Thymus (tissue), 11 donors: Measurements from ENCODE around the gene PSMG1. TPM values are rescaled to one million over a fixed set of nuclear protein-coding genes. Genes with fewer than 3 reads are reported as not detected.

Experiments
- DNase-seq, 9 donors: peaks; one replicate each; pipeline ENCODE4 v3.0.0-alpha.2; 2013; ENCODE audit warnings: low spot score in 9 of 9, low read depth in 6 of 9, missing footprints in 1 of 9
- H3K27ac ChIP-seq, 2 donors: one replicate each; pipeline ENCODE4 v1.5.1; 2013; ENCODE audit warnings: control low read depth in 1 of 2, low read depth in 1 of 2, low read length in 1 of 2, mild to moderate bottlenecking in 1 of 2, moderate library complexity in 1 of 2
- H3K27me3 ChIP-seq, 2 donors: one replicate each; pipeline ENCODE4 v1.5.1; 2013; ENCODE audit warnings: low read length in 1 of 2; ENCODE audit not compliant: control insufficient read depth in 2 of 2, insufficient read depth in 1 of 2
- H3K36me3 ChIP-seq, 2 donors: one replicate each; pipeline ENCODE4 v1.5.1; 2013; ENCODE audit warnings: low read length in 1 of 2, mild to moderate bottlenecking in 1 of 2, moderate library complexity in 1 of 2; ENCODE audit not compliant: control insufficient read depth in 2 of 2, insufficient read depth in 2 of 2
- H3K4me1 ChIP-seq, 2 donors: one replicate each; pipeline ENCODE4 v1.5.1; 2013; ENCODE audit warnings: low read length in 2 of 2; ENCODE audit not compliant: control insufficient read depth in 2 of 2, insufficient read depth in 2 of 2
- H3K4me3 ChIP-seq, 2 donors: one replicate each; pipeline ENCODE4 v1.5.1; 2013; ENCODE audit warnings: low read length in 2 of 2, control low read depth in 1 of 2, mild to moderate bottlenecking in 1 of 2
- H3K9me3 ChIP-seq, 2 donors: one replicate each; pipeline ENCODE4 v1.5.1; 2013; ENCODE audit warnings: low read length in 1 of 2, mild to moderate bottlenecking in 1 of 2; ENCODE audit not compliant: control insufficient read depth in 2 of 2, insufficient read depth in 1 of 2
- WGBS: extraction: QIAGEN DNeasy Blood & Tissue Kit; methylation state at CpG from one replicate; pipeline ENCODE4 v1.1.7; 2013; 5-methylcytosine and 5-hydroxymethylcytosine counted together
- polyA plus RNA-seq: library from polyadenylated mRNA; stranded (reverse); fragments of 200-250 nt; gene quantifications from one replicate; pipeline ENCODE4 v1.2.3, GENCODE V29; 2013
- total RNA-seq: library from RNA; stranded (reverse); fragments of 120-200 nt; gene quantifications from one replicate; pipeline ENCODE4 v1.2.4, GENCODE V29; 2013
- donor health status: healthy.

Gene PSMG1
- total and polyA plus RNA-seq, 2 donors = 41.2 to 57.2 TPM

GRCh38 chr21:39153842-39154241 lies 29.4 kb downstream of the PSMG1 start:
- Histone ChIP-seq H3K4me3 (no peak overlapping the region), H3K4me1 (no peaks in the 10 kb centered on the region), H3K27me3 (no peaks in the 10 kb centered on the region), H3K9me3 (no peaks in the 10 kb centered on the region), H3K27ac (no peak overlapping the region), H3K36me3 (no peaks in the 10 kb centered on the region)
- no peak for DNase-seq
- over 99% methylated on average over 2 of the region's 2 CpGs for WGBS

DNA sequence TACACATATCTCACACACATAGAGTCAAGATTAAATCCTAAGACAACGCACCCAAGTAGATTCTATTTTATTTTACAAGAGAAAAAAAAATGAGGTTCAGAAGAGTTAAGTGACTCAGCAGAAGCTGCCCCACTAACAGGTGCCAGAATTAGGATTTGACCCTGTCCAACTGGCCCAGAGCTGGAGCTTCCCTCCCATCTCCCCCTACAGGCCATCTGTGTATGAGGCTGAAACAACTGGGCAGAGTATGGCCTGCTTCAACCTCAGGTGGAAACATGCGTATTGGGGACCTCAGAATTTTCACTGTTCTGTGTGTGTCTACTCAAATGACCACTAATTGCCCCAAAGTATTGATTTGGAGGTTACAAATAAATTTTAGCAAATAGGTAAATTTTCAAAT lies 29.9 kb downstream of the PSMG1 start:
- Histone ChIP-seq H3K27ac (no peak overlapping the region), H3K27me3 (no peaks in the 10 kb centered on the region), H3K36me3 (no peaks in the 10 kb centered on the region), H3K4me1 (no peaks in the 10 kb centered on the region), H3K4me3 (no peak overlapping the region), H3K9me3 (no peaks in the 10 kb centered on the region)
- 97% methylated on average over 2 of the region's 2 CpGs for WGBS
- no peak for DNase-seq

DNA sequence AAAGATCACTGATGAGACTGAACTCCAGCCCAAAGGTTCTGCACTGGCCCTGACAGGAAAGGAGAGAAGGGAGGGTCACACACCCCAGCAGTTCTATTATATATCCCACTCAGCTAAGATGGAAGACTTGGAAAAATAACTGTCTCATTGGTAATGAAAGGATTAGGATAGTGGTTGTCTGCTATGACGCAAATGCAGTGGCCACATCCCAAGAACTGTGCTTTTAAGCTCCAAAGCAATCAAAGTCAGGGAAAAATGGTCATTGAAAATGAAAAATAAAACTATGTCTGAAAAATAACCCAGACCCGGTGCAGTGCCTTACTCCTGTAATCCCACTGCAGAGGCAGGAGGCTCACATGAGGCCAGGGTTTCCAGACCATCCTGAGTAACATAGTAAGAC lies 31.0 kb downstream of the PSMG1 start:
- Histone ChIP-seq H3K36me3 (no peaks in the 10 kb centered on the region), H3K27me3 (no peaks in the 10 kb centered on the region), H3K4me1 (no peaks in the 10 kb centered on the region), H3K4me3 (no peak overlapping the region), H3K27ac (no peak overlapping the region), H3K9me3 (no peaks in the 10 kb centered on the region)
- WGBS = 96% methylated on average over 2 of the region's 2 CpGs
- no peak for DNase-seq

DNA sequence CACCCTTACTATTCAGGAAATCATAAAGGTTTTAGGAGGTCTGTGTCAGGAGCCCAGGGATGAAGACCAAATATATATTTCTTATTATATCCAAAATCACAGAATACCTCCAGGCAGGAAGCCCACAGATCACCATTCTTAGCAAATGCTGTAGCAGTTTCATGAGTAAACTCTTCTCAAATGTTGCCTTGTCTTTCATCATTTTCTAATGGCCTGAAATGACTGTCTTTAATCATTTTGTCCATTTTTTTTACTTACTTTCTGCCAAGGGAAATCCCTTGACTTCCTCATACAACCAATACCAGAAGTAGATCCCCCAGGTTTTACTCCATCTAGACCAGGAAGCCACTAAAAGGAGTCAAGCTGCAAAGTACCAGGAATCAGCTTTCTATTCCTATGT lies 32.4 kb downstream of the PSMG1 start:
- H3K9me3 ChIP-seq = no peaks in the 10 kb centered on the region
- no peak for DNase-seq
- no peaks in the 10 kb centered on the region for H3K4me1 ChIP-seq
- no peaks in the 10 kb centered on the region for H3K27me3 ChIP-seq
- H3K4me3 ChIP-seq = no peak overlapping the region
- no peak overlapping the region for H3K27ac ChIP-seq
- H3K36me3 ChIP-seq = no peaks in the 10 kb centered on the region

DNA sequence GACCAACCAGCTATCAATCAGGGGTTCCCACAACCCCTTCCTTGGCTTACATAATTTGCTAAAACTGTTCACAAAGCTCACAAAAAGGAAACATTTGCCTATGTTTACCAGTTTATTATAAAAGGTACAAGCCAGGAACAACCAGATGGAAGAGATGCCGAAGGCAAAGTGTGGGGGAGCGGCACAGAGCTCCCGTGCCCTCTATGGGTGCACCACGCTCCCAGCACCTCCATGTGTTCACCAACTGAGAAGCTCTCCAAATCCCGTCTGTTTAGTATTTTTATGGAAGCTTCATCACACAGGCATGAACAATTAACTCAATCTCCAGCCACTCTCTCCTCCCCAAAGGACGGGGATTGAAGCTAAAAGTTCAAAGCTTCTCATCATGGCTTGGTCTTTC lies 32.9 kb downstream of the PSMG1 start:
- WGBS = 98% methylated on average over 6 of the region's 6 CpGs
- DNase-seq = no peak
- no peaks in the 10 kb centered on the region for H3K4me1 ChIP-seq
- H3K36me3 ChIP-seq = no peaks in the 10 kb centered on the region
- no peaks in the 10 kb centered on the region for H3K9me3 ChIP-seq
- H3K27ac ChIP-seq = no peak overlapping the region
- no peaks in the 10 kb centered on the region for H3K27me3 ChIP-seq
- H3K4me3 ChIP-seq = no peak overlapping the region

- H3K27ac ChIP-seq = no peak overlapping the region
- no peaks in the 10 kb centered on the region for H3K4me1 ChIP-seq
- H3K27me3 ChIP-seq = no peaks in the 10 kb centered on the region
- H3K36me3 ChIP-seq = no peaks in the 10 kb centered on the region
- no peak for DNase-seq
- no peaks in the 10 kb centered on the region for H3K9me3 ChIP-seq
- H3K4me3 ChIP-seq = no peak overlapping the region
Observed at GRCh38 chr21:39149882-39150281, 33.4 kb downstream of the PSMG1 start.

DNA sequence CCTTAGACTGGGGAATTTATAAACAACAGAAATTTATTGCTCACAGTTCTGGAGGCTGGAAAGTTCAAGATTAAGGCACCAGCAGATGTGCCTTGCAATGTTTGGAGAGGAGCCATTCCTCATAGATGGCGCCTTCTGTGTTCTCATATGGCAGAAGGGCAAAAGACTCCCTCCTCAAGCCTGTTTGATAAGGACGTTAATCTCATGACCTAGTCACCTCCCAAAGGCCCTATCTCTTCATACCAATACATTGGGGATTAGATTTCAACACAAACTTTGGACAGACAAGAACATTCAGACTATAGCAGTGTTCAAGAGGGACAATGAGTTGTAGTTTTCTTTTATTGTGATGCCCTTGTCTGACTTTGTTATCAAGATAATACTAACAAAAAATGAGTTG lies 34.3 kb downstream of the PSMG1 start:
- Histone ChIP-seq H3K4me1 (no peaks in the 10 kb centered on the region), H3K4me3 (no peak overlapping the region), H3K9me3 (no peaks in the 10 kb centered on the region), H3K27ac (no peak overlapping the region), H3K27me3 (no peaks in the 10 kb centered on the region), H3K36me3 (no peaks in the 10 kb centered on the region)
- WGBS = 93% methylated on average over 2 of the region's 2 CpGs
- no peak for DNase-seq

GRCh38 chr21:39144191-39144590 lies 39.1 kb downstream of the PSMG1 start:
- Histone ChIP-seq H3K4me3 (no peak overlapping the region), H3K4me1 (peaks cover 5 to 8% of the 10 kb centered on the region in 2 donors), H3K27ac (no peak overlapping the region), H3K27me3 (no peaks in the 10 kb centered on the region), H3K36me3 (no peaks in the 10 kb centered on the region), H3K9me3 (no peaks in the 10 kb centered on the region)
- DNase-seq = no peak
- WGBS = 98% methylated on average over 3 of the region's 3 CpGs

GRCh38 chr21:39142972-39143371 lies 40.3 kb downstream of the PSMG1 start:
- Histone ChIP-seq H3K27me3 (no peaks in the 10 kb centered on the region), H3K27ac (no peak overlapping the region), H3K4me3 (no peak overlapping the region), H3K36me3 (no peaks in the 10 kb centered on the region), H3K4me1 (peaks cover 5 to 8% of the 10 kb centered on the region in 2 donors), H3K9me3 (no peaks in the 10 kb centered on the region)
- no peak for DNase-seq
- 80% methylated on average over 3 of the region's 3 CpGs for WGBS

GRCh38 chr21:39141502-39141901 lies 41.7 kb downstream of the PSMG1 start:
- 32% methylated on average over 3 of the region's 3 CpGs for WGBS
- no peaks in the 10 kb centered on the region for H3K9me3 ChIP-seq
- peaks cover 5 to 8% of the 10 kb centered on the region in 2 donors for H3K4me1 ChIP-seq
- peak in 6 of 9 donors; percentile 17 to 64 (median 29) for DNase-seq
- no peak overlapping the region for H3K4me3 ChIP-seq
- no peaks in the 10 kb centered on the region for H3K36me3 ChIP-seq
- H3K27ac ChIP-seq = no peak overlapping the region
- no peaks in the 10 kb centered on the region for H3K27me3 ChIP-seq
